Stomach (tissue), 9 donors: ENCODE results near the gene RHEBL1. TPM values are rescaled to one million over a fixed set of nuclear protein-coding genes. Genes with fewer than 3 reads are reported as not detected.

ENCODE experiments used
- DNase-seq, 2 donors: peaks; one replicate each; pipeline versions ENCODE4 v3.0.0 to v3.0.0-alpha.2; 2013 to 2019
- H3K27ac ChIP-seq, 5 donors: fragments of 200-600 bp in 4 of 5; sonication (generic) in 4 of 5; one replicate each; pipeline ENCODE4 v1.5.1; 2013 to 2019; ENCODE audit warnings: mild to moderate bottlenecking in 1 of 5, moderate library complexity in 1 of 5
- H3K27me3 ChIP-seq, 3 donors: fragments of 200-600 bp; sonication (generic); one replicate each; pipeline ENCODE4 v1.5.1; 2017 to 2019; ENCODE audit warnings: mixed run types in 1 of 3
- H3K36me3 ChIP-seq, 4 donors: fragments of 200-600 bp; sonication (generic); 1 replicate in 3 of 4; 2 replicates in 1 of 4; pipeline ENCODE4 v1.5.1; 2016 to 2019
- H3K4me1 ChIP-seq, 4 donors: fragments of 200-600 bp; sonication (generic); one replicate each; pipeline ENCODE4 v1.5.1; 2016 to 2019
- H3K4me3 ChIP-seq, 4 donors: fragments of 200-600 bp; sonication (generic) in 3 of 4; one replicate each; pipeline ENCODE4 v1.5.1; 2016 to 2019; ENCODE audit warnings: mild to moderate bottlenecking in 1 of 4
- H3K9me3 ChIP-seq, 4 donors: fragments of 200-600 bp; sonication (generic); one replicate each; pipeline ENCODE4 v1.5.1; 2016 to 2019
- CTCF ChIP-seq, 7 experiments: fragments of 450-650 bp in 4 of 7; fragments of 200-600 bp in 3 of 7; sonication (generic) in 3 of 7; IDR thresholded peaks; one replicate each; pipeline ENCODE4 v1.5.1; 2016 to 2019; ENCODE audit warnings: antibody characterized with exemption in 7 of 7, control low read depth in 2 of 7, mild to moderate bottlenecking in 1 of 7
- EP300 ChIP-seq: sonication (generic); formaldehyde crosslinking; IDR thresholded peaks from one replicate; pipeline ENCODE4 v1.6.1; 2017; ENCODE audit warnings: antibody characterized with exemption
- POLR2A ChIP-seq, 4 donors: fragments of 450-650 bp; IDR thresholded peaks; one replicate each; pipeline ENCODE4 v1.6.1; 2016; ENCODE audit warnings: antibody characterized with exemption in 4 of 4, control low read depth in 2 of 4, mild to moderate bottlenecking in 1 of 4, moderate library complexity in 1 of 4
- POLR2AphosphoS5 ChIP-seq, 3 donors: sonication (generic); formaldehyde crosslinking; IDR thresholded peaks; one replicate each; pipeline ENCODE4 v1.6.1; 2016; ENCODE audit warnings: antibody characterized with exemption in 3 of 3
- WGBS, 5 donors: extraction: QIAGEN DNeasy Blood & Tissue Kit in 3 of 5; methylation state at CpG; one replicate each; pipeline versions ENCODE4 v1.1.5 to v1.1.7; 2013 to 2018; 5-methylcytosine and 5-hydroxymethylcytosine counted together
- intact Hi-C: fragments of 100-400 bp; cut with DNase I; formaldehyde crosslinking; loops from one replicate; pipeline ENCODE4 v1.15.1; 2023; ENCODE audit warnings: low total_unique reads
- polyA plus RNA-seq, 3 donors: library from polyadenylated mRNA; stranded (reverse); fragments of 200-250 nt; gene quantifications; one replicate each; pipeline ENCODE4 v1.2.3, GENCODE V29; 2013
- total RNA-seq, 5 donors: library from RNA; depleted of rRNA; stranded (reverse); fragments of >200 nt; gene quantifications; one replicate each; pipeline versions ENCODE4 v1.1.0 to v1.2.3, GENCODE V29; 2014 to 2016
- donor health status: healthy with polysubstance abuse.
- donor health status: Bipolar disorder and iron deficiency.
- donor health status: healthy.

RHEBL1 gene
- total and polyA plus RNA-seq, 8 donors: 0.75 to 1.0 TPM; not detected in 6

DNA sequence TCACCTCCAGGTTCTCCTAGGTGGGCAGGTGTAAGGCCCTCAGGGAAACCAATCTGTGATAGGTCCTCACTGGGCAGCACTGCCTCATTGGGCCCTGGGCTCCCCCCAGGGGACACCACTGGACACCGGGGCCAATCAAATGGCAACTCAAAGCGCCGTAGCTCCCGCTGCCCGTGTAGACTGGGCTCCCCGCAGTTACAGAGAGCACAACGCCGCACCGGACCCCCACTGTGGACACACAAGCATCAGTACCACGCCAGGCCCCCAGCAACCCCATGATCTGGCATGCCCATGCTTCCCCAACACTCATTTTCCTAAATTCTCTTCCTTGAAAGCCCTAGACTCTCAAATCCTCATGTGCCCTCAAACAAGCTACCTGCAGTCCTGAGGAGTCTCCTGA, 15.3 kb downstream of the RHEBL1 start:
- peak in 1 of 2 donors; percentile 2 for DNase-seq
- no peaks in the 10 kb centered on the region for H3K27me3 ChIP-seq
- TF ChIP-seq POLR2AphosphoS5 (IDR thresholded peaks at IDR 0.05) (no peak), EP300 (no peak), POLR2A (IDR thresholded peaks at IDR 0.05) (no peak), CTCF (IDR thresholded peaks at IDR 0.05) (no peak)
- no peak overlapping the region for H3K4me3 ChIP-seq
- WGBS, 5 donors: 84 to 96% (median 94%) methylated on average over 9 to 10 of the region's 10 CpGs
- H3K9me3 ChIP-seq: no peaks in the 10 kb centered on the region
- H3K4me1 ChIP-seq: peaks cover 41 to 57% (median 51%) of the 10 kb centered on the region in 4 donors
- intact Hi-C loops: no loop called here
- peaks cover 56 to 58% (median 57%) of the 10 kb centered on the region in 4 donors for H3K36me3 ChIP-seq
- no peak overlapping the region for H3K27ac ChIP-seq

GRCh38 chr12:49054096-49054495, 15.7 kb downstream of the RHEBL1 start:
- intact Hi-C loops: no loop called here
- TF ChIP-seq POLR2AphosphoS5 (IDR thresholded peaks at IDR 0.05) (no peak), CTCF (IDR thresholded peaks at IDR 0.05) (no peak), POLR2A (IDR thresholded peaks at IDR 0.05) (no peak), EP300 (no peak)
- DNase-seq: peak in 1 of 2 donors; percentile 2
- H3K36me3 ChIP-seq: peaks cover 60 to 62% (median 61%) of the 10 kb centered on the region in 4 donors
- no peaks in the 10 kb centered on the region for H3K27me3 ChIP-seq
- no peak overlapping the region for H3K27ac ChIP-seq
- H3K4me3 ChIP-seq: no peak overlapping the region
- no peaks in the 10 kb centered on the region for H3K9me3 ChIP-seq
- 83 to 98% (median 96%) methylated on average over 4 to 5 of the region's 5 CpGs for WGBS, 5 donors
- peaks cover 41 to 54% (median 48%) of the 10 kb centered on the region in 4 donors for H3K4me1 ChIP-seq

DNA sequence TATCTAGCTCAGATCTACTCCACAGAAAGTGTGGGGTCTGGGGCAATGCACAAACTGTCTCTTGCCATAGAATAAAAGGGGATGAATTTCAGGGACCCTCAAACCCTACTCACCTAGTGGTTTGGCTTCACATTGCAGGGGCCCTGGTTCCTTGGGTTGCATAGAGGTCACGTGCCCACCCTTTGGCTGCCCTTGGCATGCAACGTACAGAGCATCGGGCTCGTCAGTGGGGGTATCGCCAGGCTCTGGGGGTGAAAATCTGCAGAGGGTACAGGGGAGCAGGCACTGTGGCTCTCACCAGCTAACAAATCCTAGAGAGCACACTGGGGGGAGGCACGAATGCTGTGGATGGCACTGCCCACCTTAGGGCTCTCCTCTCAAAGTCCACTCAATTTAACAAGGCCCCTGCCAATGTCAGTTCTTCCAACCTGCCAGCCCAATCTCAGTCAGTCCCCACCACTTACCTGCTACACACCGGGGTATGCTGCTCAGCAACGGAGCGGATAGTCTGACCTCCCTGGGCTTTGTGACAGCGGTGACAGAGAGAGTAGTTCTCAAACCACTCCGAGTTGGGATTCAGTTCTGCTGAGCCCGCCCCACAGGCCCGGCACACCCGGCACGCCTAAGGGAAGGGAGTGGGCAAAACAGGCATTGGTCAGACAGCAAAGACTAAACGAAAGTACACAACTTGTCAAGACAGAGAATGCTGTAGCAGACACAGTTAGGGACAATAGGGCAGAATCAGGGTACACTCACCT, 17.1 kb downstream of the RHEBL1 start:
- DNase-seq: no peak
- intact Hi-C loops: no loop called here
- Histone ChIP-seq H3K27ac (no peak overlapping the region), H3K4me3 (no peak overlapping the region), H3K27me3 (no peaks in the 10 kb centered on the region), H3K9me3 (no peaks in the 10 kb centered on the region), H3K36me3 (peaks cover 75 to 77% (median 76%) of the 10 kb centered on the region in 4 donors), H3K4me1 (peaks cover 28 to 39% (median 34%) of the 10 kb centered on the region in 4 donors)
- 82 to 88% (median 87%) methylated on average over 16 of the region's 16 CpGs for WGBS, 5 donors
- no peak for TF ChIP-seq CTCF (IDR thresholded peaks at IDR 0.05)
- TF ChIP-seq POLR2AphosphoS5 (IDR thresholded peaks at IDR 0.05): no peak
- no peak for TF ChIP-seq POLR2A (IDR thresholded peaks at IDR 0.05)
- no peak for TF ChIP-seq EP300

DNA sequence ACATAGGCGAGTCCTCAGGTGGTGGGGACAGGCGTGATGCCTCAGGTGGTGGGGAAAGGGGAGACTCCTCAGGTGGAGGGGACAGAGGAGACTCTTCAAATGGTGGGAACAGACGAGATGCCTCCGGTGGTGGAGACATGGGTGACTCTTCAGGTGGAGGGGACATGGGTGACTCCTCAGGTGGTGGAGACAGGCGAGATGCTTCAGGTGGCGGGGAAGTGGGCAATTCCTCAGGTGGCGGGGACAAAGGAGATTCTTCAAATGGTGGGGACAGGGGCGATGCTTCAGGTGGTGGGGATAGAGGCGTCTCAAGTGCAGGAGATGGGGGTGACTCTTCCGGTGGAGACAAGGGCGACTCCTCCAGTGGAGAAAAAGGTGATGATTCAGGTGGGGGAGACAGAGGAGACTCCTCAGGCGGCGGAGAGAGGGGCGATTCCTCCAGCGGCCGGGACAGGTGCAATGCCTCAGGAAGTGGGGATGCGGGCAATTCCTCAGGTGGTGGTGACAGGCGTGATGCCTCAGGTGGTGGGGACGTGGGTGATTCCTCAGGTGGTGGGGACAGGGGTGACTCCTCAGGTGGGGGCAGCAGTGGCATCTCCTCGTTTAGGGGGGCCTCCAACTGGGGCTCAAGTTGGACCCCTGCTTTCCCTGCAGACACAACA, 17.9 kb downstream of the RHEBL1 start:
- H3K27me3 ChIP-seq: no peaks in the 10 kb centered on the region
- DNase-seq: no peak
- TF ChIP-seq POLR2A (IDR thresholded peaks at IDR 0.05) (no peak), POLR2AphosphoS5 (IDR thresholded peaks at IDR 0.05) (no peak), CTCF (IDR thresholded peaks at IDR 0.05) (no peak), EP300 (no peak)
- H3K4me3 ChIP-seq: no peak overlapping the region
- WGBS, 5 donors: 88 to 95% (median 90%) methylated on average over 20 of the region's 20 CpGs
- no peaks in the 10 kb centered on the region for H3K9me3 ChIP-seq
- H3K36me3 ChIP-seq: peaks cover 82 to 84% (median 83%) of the 10 kb centered on the region in 4 donors
- no peak overlapping the region for H3K27ac ChIP-seq
- peaks cover 20 to 32% (median 26%) of the 10 kb centered on the region in 4 donors for H3K4me1 ChIP-seq
- intact Hi-C loops: no loop called here
